ENCODE measurements around the gene SIGLEC12. TPM values are rescaled to one million over a fixed set of nuclear protein-coding genes. Genes with fewer than 3 reads are reported as not detected.

Gene SIGLEC12
- total RNA-seq, 1 donor from 2014 or later, result 3.7 TPM

DNA sequence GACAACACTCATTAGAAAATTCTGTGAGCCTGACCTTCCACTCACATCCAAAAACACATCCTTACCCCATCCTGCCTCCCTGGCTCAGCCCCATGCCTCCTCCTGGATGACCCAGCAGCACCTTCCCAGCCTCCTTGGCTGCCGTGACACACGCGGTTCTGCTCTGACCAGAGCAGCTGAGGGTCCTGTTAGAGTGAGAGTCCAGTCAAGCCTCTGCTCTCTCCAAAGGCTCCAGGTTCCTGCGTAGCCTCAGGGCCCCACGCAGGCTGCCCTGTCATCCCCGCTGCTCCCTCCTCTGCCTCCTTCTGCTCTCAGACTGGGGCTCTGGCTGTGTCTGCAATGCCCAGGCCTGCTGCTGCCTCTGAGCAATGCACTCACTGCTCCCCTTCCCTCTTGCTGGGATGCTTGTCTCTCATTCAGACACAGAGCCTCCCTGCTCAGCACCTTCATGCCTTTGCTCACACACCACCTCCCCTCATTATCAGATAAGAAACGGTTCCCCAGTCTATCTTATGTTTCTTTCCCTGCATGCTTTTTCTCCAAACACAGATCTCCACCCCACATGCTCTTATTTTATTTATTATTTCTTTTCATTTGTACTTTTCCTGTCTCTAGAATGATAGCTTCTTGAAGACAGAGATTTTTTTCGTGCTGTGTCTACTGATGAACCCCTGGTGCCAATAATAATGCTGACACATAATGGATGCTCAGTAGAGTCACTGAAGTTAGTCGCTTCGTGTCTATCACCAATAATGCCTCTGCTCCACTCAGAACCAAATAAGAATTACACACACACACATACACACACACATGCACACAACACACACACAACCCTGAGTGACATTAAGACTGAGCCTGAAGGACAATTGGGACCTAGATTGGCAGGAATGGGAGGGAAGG is 40.1 kb upstream of the SIGLEC12 start:
- Histone ChIP-seq H3K27me3 (peaks cover 52% of the 10 kb centered on the region), H3K27ac (no peak overlapping the region), H3K4me1 (no peaks in the 10 kb centered on the region), H3K9me3 (no peaks in the 10 kb centered on the region), H3K36me3 (no peaks in the 10 kb centered on the region), H3K4me3 (no peak overlapping the region)
- TF ChIP-seq, protein P1, sequence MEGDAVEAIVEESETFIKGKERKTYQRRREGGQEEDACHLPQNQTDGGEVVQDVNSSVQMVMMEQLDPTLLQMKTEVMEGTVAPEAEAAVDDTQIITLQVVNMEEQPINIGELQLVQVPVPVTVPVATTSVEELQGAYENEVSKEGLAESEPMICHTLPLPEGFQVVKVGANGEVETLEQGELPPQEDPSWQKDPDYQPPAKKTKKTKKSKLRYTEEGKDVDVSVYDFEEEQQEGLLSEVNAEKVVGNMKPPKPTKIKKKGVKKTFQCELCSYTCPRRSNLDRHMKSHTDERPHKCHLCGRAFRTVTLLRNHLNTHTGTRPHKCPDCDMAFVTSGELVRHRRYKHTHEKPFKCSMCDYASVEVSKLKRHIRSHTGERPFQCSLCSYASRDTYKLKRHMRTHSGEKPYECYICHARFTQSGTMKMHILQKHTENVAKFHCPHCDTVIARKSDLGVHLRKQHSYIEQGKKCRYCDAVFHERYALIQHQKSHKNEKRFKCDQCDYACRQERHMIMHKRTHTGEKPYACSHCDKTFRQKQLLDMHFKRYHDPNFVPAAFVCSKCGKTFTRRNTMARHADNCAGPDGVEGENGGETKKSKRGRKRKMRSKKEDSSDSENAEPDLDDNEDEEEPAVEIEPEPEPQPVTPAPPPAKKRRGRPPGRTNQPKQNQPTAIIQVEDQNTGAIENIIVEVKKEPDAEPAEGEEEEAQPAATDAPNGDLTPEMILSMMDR (IDR thresholded peaks at IDR 0.05), result no peak
- intact Hi-C loops (cut with DNase I), result no loop called here
- peak; percentile 52 for DNase-seq
- ATAC-seq, result peak; percentile 22

DNA sequence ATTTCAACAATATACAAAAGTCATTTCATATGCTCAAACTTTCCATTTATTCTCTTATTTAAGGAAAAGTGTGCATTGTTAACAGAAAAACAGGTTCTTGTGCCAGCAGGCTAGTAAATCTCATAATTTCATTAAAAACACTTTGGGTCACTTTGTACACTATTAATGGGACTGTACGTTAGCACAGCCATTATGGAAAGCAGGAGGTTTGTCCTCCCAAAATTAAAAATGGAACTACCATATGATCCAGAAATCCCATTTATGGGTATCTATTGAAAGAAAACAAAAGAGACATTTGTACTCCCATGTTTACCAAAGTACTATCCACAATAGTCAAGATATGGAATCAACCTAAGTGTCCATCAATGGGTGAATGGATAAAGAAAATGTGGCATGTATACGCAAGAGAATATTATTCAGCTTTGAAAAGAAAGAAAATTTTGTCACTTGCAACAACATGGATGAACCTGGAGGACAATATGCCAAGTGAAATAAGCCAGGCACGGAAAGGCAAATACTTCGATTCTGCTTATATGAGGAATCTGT is 38.3 kb upstream of the SIGLEC12 start:
- Histone ChIP-seq H3K36me3 (no peaks in the 10 kb centered on the region), H3K4me1 (no peaks in the 10 kb centered on the region), H3K27ac (no peak overlapping the region), H3K4me3 (no peak overlapping the region), H3K27me3 (peaks cover 52% of the 10 kb centered on the region), H3K9me3 (no peaks in the 10 kb centered on the region)
- intact Hi-C loops (cut with DNase I), result no loop called here
- ATAC-seq (no peak), DNase-seq (no peak)
- TF ChIP-seq, protein P1 (IDR thresholded peaks at IDR 0.05), result no peak

DNA sequence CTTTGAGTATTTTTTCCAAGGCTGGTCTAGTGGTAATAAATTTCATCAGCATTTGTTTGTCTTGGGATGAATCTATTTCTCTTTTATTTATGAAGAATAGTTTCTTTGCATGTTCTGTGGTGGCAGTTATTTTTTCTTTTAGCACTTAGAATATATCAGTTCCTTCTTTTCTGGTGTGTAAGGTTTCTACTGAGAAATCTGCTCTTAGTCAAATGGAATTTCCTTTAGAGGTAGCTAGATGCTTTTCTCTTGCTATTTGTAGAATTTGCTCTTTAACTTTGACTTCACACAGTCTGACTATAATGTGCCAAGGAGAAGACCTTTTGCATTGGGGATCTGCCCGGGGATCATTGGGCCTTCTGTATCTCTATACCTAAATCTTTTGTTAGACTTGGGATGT is 33.9 kb upstream of the SIGLEC12 start:
- Histone ChIP-seq H3K4me3 (no peak overlapping the region), H3K27me3 (peaks cover 25% of the 10 kb centered on the region), H3K27ac (no peak overlapping the region), H3K36me3 (no peaks in the 10 kb centered on the region), H3K9me3 (no peaks in the 10 kb centered on the region), H3K4me1 (no peaks in the 10 kb centered on the region)
- DNase-seq (no peak), ATAC-seq (no peak)
- intact Hi-C loops (cut with DNase I), result no loop called here
- TF ChIP-seq, protein P1 (IDR thresholded peaks at IDR 0.05), result no peak

GRCh38 chr19:51531349-51532315 is 30.0 kb upstream of the SIGLEC12 start, which contains the start of gene SIGLEC6:
Gene SIGLEC6 (minus strand): TSS chr19:51531670. CDS start chr19:51531648, 22 bp downstream.
- TF ChIP-seq, protein P1 (IDR thresholded peaks at IDR 0.05), result no peak
- H3K36me3 ChIP-seq, result no peaks in the 10 kb centered on the region
- no peak within 1 kb of the TSS for H3K27ac ChIP-seq
- H3K4me3 ChIP-seq, result no peak within 1 kb of the TSS
- H3K27me3 ChIP-seq, result peaks cover 7% of the 10 kb centered on the region
- peak; percentile 98 for ATAC-seq
- no peaks in the 10 kb centered on the region for H3K9me3 ChIP-seq
- H3K4me1 ChIP-seq, result no peaks in the 10 kb centered on the region
- peak; percentile 86 for DNase-seq
- intact Hi-C loops (cut with DNase I), result no loop called here

- H3K36me3 ChIP-seq, result no peaks in the 10 kb centered on the region
- TF ChIP-seq, protein P1 (IDR thresholded peaks at IDR 0.05), result no peak
- H3K4me3 ChIP-seq, result no peak overlapping the region
- no peak for DNase-seq
- no peaks in the 10 kb centered on the region for H3K4me1 ChIP-seq
- H3K27ac ChIP-seq, result no peak overlapping the region
- peaks cover 3% of the 10 kb centered on the region for H3K27me3 ChIP-seq
- no peaks in the 10 kb centered on the region for H3K9me3 ChIP-seq
- intact Hi-C loops (cut with DNase I), result no loop called here
- no peak for ATAC-seq
Observed at GRCh38 chr19:51530616-51531015, 29.0 kb upstream of the SIGLEC12 start.
